ENCODE measurements around the gene CACNA2D4.

The CACNA2D4 gene, protein sequence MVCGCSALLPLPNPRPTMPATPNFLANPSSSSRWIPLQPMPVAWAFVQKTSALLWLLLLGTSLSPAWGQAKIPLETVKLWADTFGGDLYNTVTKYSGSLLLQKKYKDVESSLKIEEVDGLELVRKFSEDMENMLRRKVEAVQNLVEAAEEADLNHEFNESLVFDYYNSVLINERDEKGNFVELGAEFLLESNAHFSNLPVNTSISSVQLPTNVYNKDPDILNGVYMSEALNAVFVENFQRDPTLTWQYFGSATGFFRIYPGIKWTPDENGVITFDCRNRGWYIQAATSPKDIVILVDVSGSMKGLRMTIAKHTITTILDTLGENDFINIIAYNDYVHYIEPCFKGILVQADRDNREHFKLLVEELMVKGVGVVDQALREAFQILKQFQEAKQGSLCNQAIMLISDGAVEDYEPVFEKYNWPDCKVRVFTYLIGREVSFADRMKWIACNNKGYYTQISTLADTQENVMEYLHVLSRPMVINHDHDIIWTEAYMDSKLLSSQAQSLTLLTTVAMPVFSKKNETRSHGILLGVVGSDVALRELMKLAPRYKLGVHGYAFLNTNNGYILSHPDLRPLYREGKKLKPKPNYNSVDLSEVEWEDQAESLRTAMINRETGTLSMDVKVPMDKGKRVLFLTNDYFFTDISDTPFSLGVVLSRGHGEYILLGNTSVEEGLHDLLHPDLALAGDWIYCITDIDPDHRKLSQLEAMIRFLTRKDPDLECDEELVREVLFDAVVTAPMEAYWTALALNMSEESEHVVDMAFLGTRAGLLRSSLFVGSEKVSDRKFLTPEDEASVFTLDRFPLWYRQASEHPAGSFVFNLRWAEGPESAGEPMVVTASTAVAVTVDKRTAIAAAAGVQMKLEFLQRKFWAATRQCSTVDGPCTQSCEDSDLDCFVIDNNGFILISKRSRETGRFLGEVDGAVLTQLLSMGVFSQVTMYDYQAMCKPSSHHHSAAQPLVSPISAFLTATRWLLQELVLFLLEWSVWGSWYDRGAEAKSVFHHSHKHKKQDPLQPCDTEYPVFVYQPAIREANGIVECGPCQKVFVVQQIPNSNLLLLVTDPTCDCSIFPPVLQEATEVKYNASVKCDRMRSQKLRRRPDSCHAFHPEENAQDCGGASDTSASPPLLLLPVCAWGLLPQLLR

GRCh38 chr12:1918081-1918883, at the start of gene CACNA2D4:
CACNA2D4 (minus strand) TSS chr12:1918652; CDS start chr12:1918473, 179 bp downstream.
- Histone ChIP-seq H3K9me3 (no peaks in the 10 kb centered on the region), H3K4me2 (peak within 1 kb of the TSS; percentile 94), H3K27me3 (no peaks in the 10 kb centered on the region), H3K36me3 (no peaks in the 10 kb centered on the region), H3K4me3 (peak within 1 kb of the TSS; percentile 70), H3K4me1 (peaks cover 97% of the 10 kb centered on the region), H3K9ac (peak within 1 kb of the TSS; percentile 88), H3K27ac (peak within 1 kb of the TSS; percentile 95), H4K20me1 (no peaks in the 10 kb centered on the region)
- TF ChIP-seq Cebpa-rat (IDR thresholded peaks at IDR 0.05): no peak

DNA sequence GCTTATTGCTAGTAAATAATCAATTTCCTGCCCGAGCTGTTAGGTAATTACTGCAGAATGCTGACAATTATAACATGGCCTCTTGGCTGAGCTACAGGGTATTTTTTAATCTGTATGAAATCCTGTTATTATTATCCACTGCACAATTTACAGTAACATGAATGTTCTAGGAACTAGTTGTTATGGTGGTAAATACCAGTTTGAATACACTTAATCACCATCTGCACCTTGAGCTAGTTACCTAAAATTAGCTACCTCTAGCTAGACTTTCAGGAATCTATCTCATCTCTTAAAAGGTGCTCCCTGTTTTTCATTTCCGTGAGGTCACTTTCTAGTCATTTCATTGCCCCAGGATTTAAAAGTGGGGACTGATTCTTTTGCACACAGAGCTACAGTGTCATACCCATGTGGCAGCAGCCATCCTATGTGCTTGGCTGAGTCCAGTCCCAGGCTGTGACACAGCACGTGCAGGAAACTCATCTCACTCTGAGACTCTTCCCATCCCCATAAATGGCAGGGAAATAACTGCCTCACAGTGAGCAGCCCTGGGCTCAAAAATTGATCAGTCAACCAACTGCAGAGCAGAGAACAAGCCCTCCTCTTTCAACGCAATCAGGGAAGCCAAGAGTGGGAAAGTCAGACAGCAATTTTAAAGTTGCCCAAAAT, 48.2 kb upstream of the CACNA2D4 start:
- Histone ChIP-seq H3K9ac (no peak overlapping the region), H3K4me1 (no peaks in the 10 kb centered on the region), H3K27me3 (no peaks in the 10 kb centered on the region), H3K4me2 (no peak overlapping the region), H3K4me3 (no peak overlapping the region), H3K36me3 (peaks cover 41% of the 10 kb centered on the region), H4K20me1 (no peaks in the 10 kb centered on the region), H3K27ac (no peak overlapping the region), H3K9me3 (no peaks in the 10 kb centered on the region)
- no peak for TF ChIP-seq Cebpa-rat (IDR thresholded peaks at IDR 0.05)

GRCh38 chr12:1965916-1966315, 47.5 kb upstream of the CACNA2D4 start:
- Histone ChIP-seq H3K27me3 (no peaks in the 10 kb centered on the region), H3K36me3 (peaks cover 47% of the 10 kb centered on the region), H3K9ac (no peak overlapping the region), H3K4me2 (no peak overlapping the region), H3K4me3 (no peak overlapping the region), H4K20me1 (no peaks in the 10 kb centered on the region), H3K27ac (no peak overlapping the region), H3K4me1 (no peaks in the 10 kb centered on the region), H3K9me3 (no peaks in the 10 kb centered on the region)
- no peak for TF ChIP-seq Cebpa-rat (IDR thresholded peaks at IDR 0.05)

DNA sequence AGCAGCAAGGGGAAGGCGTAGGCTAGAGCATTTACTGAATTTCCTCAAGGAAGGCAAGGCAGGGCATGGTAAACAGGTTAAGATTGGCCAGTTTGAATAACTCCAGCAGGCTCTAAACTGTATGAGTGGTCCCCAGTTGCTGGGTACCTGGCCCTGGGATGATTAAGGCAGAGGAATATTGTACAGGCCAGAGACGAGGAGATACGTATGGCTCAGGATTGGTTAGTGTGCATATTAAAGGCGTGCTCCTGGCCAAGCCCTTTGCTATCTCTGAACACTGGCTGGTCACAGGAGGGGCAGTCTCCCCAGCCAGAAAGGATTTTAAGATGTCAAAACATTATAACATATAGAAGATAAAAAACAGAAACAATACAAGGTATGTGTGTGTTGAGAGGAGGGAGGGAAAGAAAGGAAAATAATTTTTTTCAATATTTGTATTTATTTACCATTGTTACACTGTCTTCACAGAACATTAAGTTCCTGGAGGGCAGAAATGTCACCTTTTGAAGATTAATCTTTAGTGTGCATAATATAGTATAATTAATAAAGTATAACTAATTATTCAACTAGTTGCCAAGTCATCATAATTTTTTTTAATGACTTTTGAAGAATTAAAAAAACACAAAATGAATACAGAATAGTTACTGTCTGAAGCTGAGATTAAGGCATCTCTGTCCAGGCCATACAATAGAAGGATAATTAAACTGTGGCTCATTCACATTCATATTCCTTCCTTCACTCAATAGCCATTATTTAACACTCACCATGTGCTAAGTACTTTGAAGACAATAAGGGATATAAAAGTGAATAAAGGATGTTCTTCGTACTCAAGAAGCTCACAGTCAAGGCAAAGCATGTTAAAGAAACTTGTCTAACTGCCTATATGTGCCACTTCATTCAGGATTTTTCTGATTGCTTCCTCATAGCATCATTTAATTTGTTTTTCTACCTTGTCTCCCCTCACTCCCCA, 43.9 kb upstream of the CACNA2D4 start:
- H4K20me1 ChIP-seq: no peaks in the 10 kb centered on the region
- H3K27ac ChIP-seq: no peak overlapping the region

GRCh38 chr12:1956716-1957115, 38.3 kb upstream of the CACNA2D4 start:
- no peaks in the 10 kb centered on the region for H3K4me1 ChIP-seq
- no peak overlapping the region for H3K27ac ChIP-seq
- H3K9me3 ChIP-seq: peaks cover 21% of the 10 kb centered on the region
- H3K36me3 ChIP-seq: peaks cover 76% of the 10 kb centered on the region
- TF ChIP-seq Cebpa-rat (IDR thresholded peaks at IDR 0.05): no peak
- H3K4me3 ChIP-seq: no peak overlapping the region
- no peak overlapping the region for H3K9ac ChIP-seq
- H3K4me2 ChIP-seq: no peak overlapping the region
- no peaks in the 10 kb centered on the region for H4K20me1 ChIP-seq
- no peaks in the 10 kb centered on the region for H3K27me3 ChIP-seq

More for the DNA sequence above, 43.9 kb upstream of the CACNA2D4 start:
- Histone ChIP-seq H3K9me3 (peaks cover 21% of the 10 kb centered on the region), H3K4me1 (no peaks in the 10 kb centered on the region), H3K27me3 (no peaks in the 10 kb centered on the region), H3K4me2 (no peak overlapping the region), H3K4me3 (no peak overlapping the region), H3K9ac (no peak overlapping the region), H3K36me3 (peaks cover 76% of the 10 kb centered on the region)
- TF ChIP-seq Cebpa-rat (IDR thresholded peaks at IDR 0.05): no peak

GRCh38 chr12:1949771-1950470, 31.5 kb upstream of the CACNA2D4 start:
- Histone ChIP-seq H4K20me1 (no peaks in the 10 kb centered on the region), H3K9ac (no peak overlapping the region; the same call in 1 of the 2 replicates), H3K4me1 (no peaks in the 10 kb centered on the region), H3K4me3 (no peak overlapping the region), H3K4me2 (no peak overlapping the region), H3K9me3 (peaks cover 7% of the 10 kb centered on the region), H3K27me3 (no peaks in the 10 kb centered on the region), H3K27ac (no peak overlapping the region), H3K36me3 (peaks cover 94% of the 10 kb centered on the region)
- TF ChIP-seq Cebpa-rat (IDR thresholded peaks at IDR 0.05): no peak

DNA sequence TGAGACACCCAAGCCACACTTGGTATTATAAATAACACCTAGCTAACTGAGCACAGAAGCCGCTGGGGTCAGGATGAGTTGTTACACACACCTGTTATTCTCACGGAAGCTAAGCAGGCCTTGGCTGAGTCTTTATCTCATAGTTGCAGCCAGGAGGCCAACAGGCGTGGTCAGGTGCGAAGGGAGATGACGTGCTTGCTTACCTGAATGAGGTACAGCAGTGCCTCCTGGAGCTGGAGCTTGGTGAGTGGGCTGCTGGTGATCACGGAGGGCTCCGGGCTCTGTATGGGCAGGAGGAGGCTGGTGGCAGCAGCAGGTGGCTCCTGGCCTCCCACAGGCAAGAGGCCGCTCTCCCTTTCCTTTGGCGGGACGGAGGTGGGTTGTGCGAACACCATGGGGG, 30.4 kb upstream of the CACNA2D4 start:
- H3K4me3 ChIP-seq: no peak overlapping the region
- H3K4me2 ChIP-seq: no peak overlapping the region
- no peak for TF ChIP-seq Cebpa-rat (IDR thresholded peaks at IDR 0.05)
- no peaks in the 10 kb centered on the region for H3K27me3 ChIP-seq
- no peak overlapping the region for H3K9ac ChIP-seq
- H3K36me3 ChIP-seq: peaks cover 88% of the 10 kb centered on the region
- H4K20me1 ChIP-seq: no peaks in the 10 kb centered on the region
- peaks cover 14% of the 10 kb centered on the region for H3K9me3 ChIP-seq
- H3K4me1 ChIP-seq: no peaks in the 10 kb centered on the region
- H3K27ac ChIP-seq: no peak overlapping the region
